ENCODE results near the gene THBD. TPM values are rescaled to one million over a fixed set of nuclear protein-coding genes. Genes with fewer than 3 reads are reported as not detected.

THBD gene
- total RNA-seq, 1 experiment from 2014 or later, result 0.28 TPM

DNA sequence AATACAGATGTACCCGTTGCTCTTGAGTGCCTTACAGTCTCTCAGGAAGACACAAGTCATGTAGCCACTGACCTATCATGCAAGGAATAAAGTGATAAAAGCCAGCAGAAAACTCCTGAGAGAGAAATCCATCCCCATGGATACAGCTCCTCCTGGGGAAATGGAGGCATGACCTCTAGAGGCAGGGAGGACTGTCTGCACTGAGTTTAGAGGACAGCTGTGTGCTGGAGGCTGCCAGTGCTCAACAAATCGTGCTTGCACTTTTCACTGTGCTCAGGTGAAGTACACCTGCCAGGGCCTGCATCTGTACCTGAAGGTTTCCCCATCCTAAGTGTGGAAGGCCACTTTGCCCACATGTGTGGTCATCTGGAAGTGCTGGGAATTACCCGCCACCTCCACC is 24.6 kb upstream of the THBD start:
- Histone ChIP-seq H3K23me2 (ENCODE audit: insufficient read length, low read depth, low read length, poor library complexity, severe bottlenecking) (no peaks in the 10 kb centered on the region), H3K27me3 (ENCODE audit: insufficient read depth, low read length) (no peaks in the 10 kb centered on the region), H4K8ac (replicated peaks; ENCODE audit: insufficient read length, low read depth, low read length) (no peak overlapping the region), H2BK20ac (ENCODE audit: low read depth, low read length, poor library complexity, severe bottlenecking) (no peak overlapping the region), H3K9ac (ENCODE audit: extremely low read depth, insufficient read length, low read length) (no peak overlapping the region), H4K5ac (ENCODE audit: insufficient read length, low read depth, low read length) (no peak overlapping the region), H2BK120ac (ENCODE audit: low read depth, low read length, poor library complexity, severe bottlenecking) (no peak overlapping the region), H4K91ac (ENCODE audit: insufficient read length, low read depth, low read length) (no peak overlapping the region), H3K56ac (ENCODE audit: insufficient read length, low read depth, low read length) (no peak overlapping the region), H3T11ph (ENCODE audit: low read length) (no peak overlapping the region), H3K4me1 (ENCODE audit: insufficient read depth, low read length) (no peaks in the 10 kb centered on the region; the same call in 1 of the 2 replicates), H3K79me1 (ENCODE audit: insufficient read depth, low read depth, low read length, poor library complexity, severe bottlenecking) (no peaks in the 10 kb centered on the region), H3K4ac (ENCODE audit: low read depth, low read length) (no peak overlapping the region), H4K20me1 (ENCODE audit: control insufficient read depth, insufficient read depth, insufficient read length) (no peaks in the 10 kb centered on the region), H3K4me2 (ENCODE audit: insufficient read depth, insufficient read length, low read length) (no peak overlapping the region), H2BK15ac (ENCODE audit: low read depth, low read length) (no peak overlapping the region), H2AFZ (ENCODE audit: low read length) (no peak overlapping the region), H3K79me2 (ENCODE audit: insufficient read depth, low read length) (no peaks in the 10 kb centered on the region), H2BK12ac (ENCODE audit: insufficient read length, low read depth, low read length) (no peak overlapping the region), H2BK5ac (ENCODE audit: insufficient read length, low read length) (no peak overlapping the region), H3K27ac (ENCODE audit: insufficient read length, low read depth, low read length) (no peak overlapping the region), H3K9me3 (ENCODE audit: control insufficient read depth, low read depth, low read length) (no peaks in the 10 kb centered on the region), H3K18ac (ENCODE audit: insufficient read length, low read depth, low read length) (no peak overlapping the region), H3K23ac (ENCODE audit: insufficient read length, low read depth, low read length) (no peak overlapping the region), H2AK5ac (ENCODE audit: insufficient read length, low read length) (no peak overlapping the region), H3K14ac (ENCODE audit: insufficient read depth, low read length) (no peak overlapping the region)
- no CpG with 5 or more reads among the region's 3 CpGs for WGBS (ENCODE audit: extremely low coverage, insufficient read length, low lambda C conversion rate)
- H3K4me3 Mint-ChIP-seq, result no peak overlapping the region
- H3K27me3 Mint-ChIP-seq (ENCODE audit: low read depth), result no peaks in the 10 kb centered on the region
- TF ChIP-seq, protein P1, sequence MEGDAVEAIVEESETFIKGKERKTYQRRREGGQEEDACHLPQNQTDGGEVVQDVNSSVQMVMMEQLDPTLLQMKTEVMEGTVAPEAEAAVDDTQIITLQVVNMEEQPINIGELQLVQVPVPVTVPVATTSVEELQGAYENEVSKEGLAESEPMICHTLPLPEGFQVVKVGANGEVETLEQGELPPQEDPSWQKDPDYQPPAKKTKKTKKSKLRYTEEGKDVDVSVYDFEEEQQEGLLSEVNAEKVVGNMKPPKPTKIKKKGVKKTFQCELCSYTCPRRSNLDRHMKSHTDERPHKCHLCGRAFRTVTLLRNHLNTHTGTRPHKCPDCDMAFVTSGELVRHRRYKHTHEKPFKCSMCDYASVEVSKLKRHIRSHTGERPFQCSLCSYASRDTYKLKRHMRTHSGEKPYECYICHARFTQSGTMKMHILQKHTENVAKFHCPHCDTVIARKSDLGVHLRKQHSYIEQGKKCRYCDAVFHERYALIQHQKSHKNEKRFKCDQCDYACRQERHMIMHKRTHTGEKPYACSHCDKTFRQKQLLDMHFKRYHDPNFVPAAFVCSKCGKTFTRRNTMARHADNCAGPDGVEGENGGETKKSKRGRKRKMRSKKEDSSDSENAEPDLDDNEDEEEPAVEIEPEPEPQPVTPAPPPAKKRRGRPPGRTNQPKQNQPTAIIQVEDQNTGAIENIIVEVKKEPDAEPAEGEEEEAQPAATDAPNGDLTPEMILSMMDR (conservative IDR thresholded peaks at IDR 0.05), result no peak
- H3K36me3 Mint-ChIP-seq (ENCODE audit: insufficient read depth in 1 of 3, low read depth in 3 of 3), result no peaks in the 10 kb centered on the region
- H3K9me3 Mint-ChIP-seq, result no peaks in the 10 kb centered on the region
- no peak overlapping the region for H3K27ac Mint-ChIP-seq
- peaks cover 3 to 4% of the 10 kb centered on the region in 2 experiments; a peak in 2 of 4 replicates for H3K4me1 Mint-ChIP-seq
- DNase-seq, result no peak
